ENCODE data around the gene PTPN9.
"Not testable (repeated sequence)": the region's sequence is repeated elsewhere in the genome, so short reads cannot be mapped to it uniquely, and the experiment has no call there.

PTPN9 gene

DNA sequence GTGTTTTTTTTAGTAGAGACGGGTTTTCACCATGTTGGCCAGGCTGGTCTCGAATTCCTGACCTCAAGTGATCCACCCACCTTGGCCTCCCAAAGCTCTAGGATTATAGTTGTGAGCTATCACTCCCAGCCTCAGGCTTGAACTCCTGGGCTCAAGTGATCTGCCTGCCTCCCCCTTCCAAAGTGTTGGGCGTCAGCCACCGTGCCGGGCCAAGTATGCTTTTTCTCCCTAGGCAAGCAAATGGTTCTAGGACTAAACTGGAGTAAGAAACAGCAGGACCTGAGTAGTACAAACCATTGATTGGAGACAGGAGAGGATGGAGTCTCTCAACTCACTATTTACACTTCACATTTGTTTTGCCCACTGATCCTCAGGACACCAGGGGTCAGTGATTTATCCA lies 4.6 kb upstream of the PTPN9 start:
- TF ChIP-seq, protein P1, sequence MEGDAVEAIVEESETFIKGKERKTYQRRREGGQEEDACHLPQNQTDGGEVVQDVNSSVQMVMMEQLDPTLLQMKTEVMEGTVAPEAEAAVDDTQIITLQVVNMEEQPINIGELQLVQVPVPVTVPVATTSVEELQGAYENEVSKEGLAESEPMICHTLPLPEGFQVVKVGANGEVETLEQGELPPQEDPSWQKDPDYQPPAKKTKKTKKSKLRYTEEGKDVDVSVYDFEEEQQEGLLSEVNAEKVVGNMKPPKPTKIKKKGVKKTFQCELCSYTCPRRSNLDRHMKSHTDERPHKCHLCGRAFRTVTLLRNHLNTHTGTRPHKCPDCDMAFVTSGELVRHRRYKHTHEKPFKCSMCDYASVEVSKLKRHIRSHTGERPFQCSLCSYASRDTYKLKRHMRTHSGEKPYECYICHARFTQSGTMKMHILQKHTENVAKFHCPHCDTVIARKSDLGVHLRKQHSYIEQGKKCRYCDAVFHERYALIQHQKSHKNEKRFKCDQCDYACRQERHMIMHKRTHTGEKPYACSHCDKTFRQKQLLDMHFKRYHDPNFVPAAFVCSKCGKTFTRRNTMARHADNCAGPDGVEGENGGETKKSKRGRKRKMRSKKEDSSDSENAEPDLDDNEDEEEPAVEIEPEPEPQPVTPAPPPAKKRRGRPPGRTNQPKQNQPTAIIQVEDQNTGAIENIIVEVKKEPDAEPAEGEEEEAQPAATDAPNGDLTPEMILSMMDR (IDR thresholded peaks at IDR 0.05; ENCODE audit: insufficient read depth, low read depth, low read length, missing control alignments), result no peak
- H3K4me3 ChIP-seq (ENCODE audit: low read length), result no peak overlapping the region
- DNase-seq (ENCODE audit: low read depth), result no peak

DNA sequence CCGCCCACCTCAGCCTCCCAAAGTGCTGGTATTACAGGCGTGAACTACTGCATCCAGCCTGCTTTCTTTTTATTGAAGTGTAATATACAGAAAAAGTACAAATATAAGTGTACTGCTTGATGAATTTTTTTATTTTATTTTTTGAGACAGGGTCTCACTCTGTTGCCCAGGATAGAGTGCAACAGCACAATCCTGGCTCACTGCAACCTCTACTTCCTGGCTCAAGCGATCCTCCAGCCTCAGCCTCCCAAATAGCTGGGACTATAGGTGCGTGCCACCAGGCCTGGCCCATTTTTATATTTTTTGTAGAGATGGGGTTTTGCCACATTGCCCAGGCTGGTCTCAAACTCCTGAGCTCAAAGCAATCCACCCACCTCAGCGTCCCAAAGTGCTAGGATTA lies 3.8 kb upstream of the PTPN9 start:
- not testable (repeated sequence) for H3K4me3 ChIP-seq (ENCODE audit: low read length); DNase-seq (ENCODE audit: low read depth)

DNA sequence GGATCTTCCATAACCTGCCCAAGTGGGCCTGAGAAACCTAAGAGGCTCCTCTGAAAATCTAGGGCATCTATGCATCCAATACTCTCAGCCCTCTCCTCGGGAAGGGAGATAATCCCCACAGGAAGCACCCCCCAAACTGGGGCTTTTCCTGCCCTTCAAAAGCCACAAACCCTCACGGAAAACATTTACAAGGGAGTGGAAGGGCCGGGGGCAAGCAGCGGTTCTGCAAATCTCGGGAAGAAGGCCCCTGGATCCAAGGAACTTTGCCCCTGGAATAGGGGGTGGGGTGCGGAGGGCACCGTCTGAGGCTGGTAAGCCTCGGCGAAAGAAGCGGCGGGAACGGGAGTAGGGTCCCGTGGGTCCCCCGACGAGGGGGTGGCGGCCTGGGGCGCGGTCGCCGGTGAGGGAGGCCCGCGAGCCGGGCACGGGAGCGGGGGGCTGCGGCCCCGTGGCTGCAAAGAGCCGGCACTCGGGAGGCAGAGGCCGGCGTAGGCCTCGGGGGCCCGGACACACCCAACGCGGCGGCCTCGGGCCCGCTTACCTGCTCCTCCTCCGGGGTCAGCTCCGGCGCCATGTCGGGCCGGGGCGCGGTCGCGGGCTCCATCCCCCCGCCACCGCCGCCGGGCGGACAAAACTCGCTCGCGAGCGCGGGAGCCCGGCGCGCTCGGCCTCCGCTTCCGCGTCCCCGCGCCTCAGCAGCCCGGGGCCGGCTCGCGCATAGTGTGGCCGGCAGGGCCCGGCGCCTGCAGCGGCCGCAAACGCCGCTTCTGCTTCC lies 755 bp downstream of the PTPN9 start:
- peak; percentile 29 for DNase-seq (ENCODE audit: low read depth)
- TF ChIP-seq, protein P1 (IDR thresholded peaks at IDR 0.05; ENCODE audit: insufficient read depth, low read depth, low read length, missing control alignments), result no peak
- H3K4me3 ChIP-seq (ENCODE audit: low read length), result peak overlapping the region; percentile 80

DNA sequence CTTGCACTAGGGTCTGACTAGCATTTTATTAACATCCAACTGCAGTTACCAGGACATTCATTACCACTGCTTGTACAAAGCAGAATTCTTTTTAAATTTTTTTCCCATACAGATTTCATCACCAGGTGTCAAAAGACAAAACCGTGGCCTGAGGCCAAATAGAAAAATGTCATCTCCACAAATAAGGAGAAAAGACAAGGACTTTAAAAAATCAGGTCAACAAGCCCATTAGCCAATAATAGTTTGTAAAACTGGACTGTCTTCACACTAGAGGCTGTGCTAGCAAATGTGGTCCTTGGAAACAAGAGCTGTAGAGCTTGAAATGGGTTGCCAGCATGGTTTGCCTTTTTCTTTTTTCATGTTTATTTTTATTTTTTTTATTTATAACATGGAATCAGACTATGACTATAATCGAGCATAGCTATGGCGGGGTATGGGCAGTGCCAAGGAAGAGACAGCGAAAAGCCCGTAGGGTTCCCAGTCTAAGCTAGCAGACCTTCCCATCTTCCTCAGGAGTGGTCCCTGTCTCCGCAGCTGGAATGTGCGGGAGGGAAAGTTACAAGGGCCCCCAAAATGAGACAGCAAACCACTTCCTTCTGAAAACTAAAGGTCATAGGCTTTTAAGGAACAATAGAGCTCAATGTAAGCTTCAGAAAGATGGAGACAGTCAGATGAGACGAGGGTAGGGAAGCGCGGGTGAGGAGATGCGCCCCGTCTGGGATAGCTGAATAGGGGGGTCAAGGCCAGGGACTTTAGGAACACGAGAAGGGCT lies 1.5 kb downstream of the PTPN9 start:
- DNase-seq (ENCODE audit: low read depth), result peak; percentile 20
- TF ChIP-seq, protein P1 (IDR thresholded peaks at IDR 0.05; ENCODE audit: insufficient read depth, low read depth, low read length, missing control alignments), result no peak
- H3K4me3 ChIP-seq (ENCODE audit: low read length), result peak overlapping the region; percentile 80

DNA sequence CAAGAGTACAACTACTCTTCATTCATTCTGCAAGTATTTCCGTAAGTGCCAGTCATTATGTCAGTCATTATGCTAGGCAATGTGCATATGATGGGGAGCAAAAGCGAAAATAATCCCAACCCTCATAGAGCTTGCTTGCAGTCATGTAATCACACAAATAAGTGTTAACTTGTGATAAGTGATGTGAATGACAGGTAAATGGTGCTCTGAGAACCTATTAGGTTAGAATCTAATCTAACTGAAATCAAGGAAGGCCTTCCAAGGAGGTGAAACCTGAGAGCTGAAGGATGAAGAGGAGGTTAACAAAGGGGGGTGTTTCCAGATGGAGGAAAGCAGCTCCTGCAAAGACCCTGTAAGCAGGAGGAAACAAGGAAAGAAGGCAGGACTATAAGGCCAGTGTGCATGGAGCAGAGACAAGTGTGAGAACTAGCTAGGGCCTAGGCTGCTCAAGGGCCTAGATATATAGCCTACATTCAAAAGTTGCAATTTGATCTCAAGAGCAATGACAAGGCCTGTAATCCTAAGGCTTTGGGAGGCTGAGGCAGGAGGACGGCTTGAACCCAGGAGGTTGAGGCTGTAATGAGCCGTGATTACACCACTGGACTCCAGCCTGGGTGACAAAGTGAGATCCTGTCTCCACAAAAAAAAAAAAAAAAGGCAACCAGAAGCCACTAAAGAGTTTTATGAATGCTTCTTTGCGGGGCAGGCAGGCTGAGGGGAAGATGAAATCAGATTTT lies 5.3 kb downstream of the PTPN9 start:
- TF ChIP-seq, protein P1 (IDR thresholded peaks at IDR 0.05; ENCODE audit: insufficient read depth, low read depth, low read length, missing control alignments), result no peak
- DNase-seq (ENCODE audit: low read depth), result no peak
- H3K4me3 ChIP-seq (ENCODE audit: low read length), result no peak overlapping the region

DNA sequence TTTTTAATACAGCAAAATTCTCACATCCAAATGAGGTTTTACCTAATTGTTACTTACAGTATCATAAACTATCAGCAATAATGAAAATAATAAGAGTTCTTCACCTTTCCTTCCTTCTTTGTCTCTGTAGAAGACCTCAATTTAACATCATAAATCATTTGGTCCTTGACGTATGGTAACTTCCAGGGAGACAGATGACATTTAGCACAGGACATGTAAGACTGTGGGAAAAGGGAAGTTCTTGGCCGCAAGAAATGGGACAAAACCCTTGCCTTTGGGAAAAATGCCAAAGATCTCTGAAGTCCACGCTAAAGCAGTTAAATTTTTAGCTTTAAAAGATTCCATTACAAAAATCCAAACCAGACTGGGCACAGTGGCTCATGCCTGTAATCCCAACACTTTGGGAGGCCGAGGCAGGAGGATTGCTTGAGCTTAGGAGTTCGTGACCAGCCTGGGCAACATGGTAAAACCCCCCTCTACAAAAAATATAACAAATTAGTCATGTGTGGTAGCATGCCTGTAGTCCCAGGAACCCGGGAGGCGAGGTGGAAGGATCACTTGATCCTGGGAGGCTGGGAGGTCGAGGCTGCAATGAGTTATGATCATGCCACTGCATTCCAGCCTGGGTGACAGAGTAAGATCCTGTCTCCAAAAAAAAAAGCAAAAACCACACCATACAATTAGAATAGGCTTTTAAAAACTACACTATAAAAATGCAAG lies 8.8 kb downstream of the PTPN9 start:
- H3K4me3 ChIP-seq (ENCODE audit: low read length), result no peak overlapping the region
- TF ChIP-seq, protein P1 (IDR thresholded peaks at IDR 0.05; ENCODE audit: insufficient read depth, low read depth, low read length, missing control alignments), result no peak
- DNase-seq (ENCODE audit: low read depth), result no peak

Data from epithelial cell of esophagus (primary cell).